Measurements from ENCODE around the gene DDX5. TPM values are rescaled to one million over a fixed set of nuclear protein-coding genes. Genes with fewer than 3 reads are reported as not detected.

DDX5 gene
- total RNA-seq, 1 experiment from 2014 or later = 798 TPM

GRCh38 chr17:64488301-64488700 is 17.8 kb downstream of the DDX5 start:
- ChIA-PET RAD21 (ENCODE audit: low non-redundant PET in 1 of 2, low total read pairs in 2 of 2, uncharacterized antibody in 2 of 2, unreplicated experiment in 2 of 2) (no interaction called here), POLR2A (interaction anchor here (1.1 kb wide), 1 partner anchor 18 kb away, joined by 4 read pairs; the partner anchor contains the start of gene CEP95), CTCF (interaction anchor here (0.7 kb wide), 1 partner anchor 68 kb away, joined by 3 read pairs; no protein-coding TSS in a partner anchor)
- Histone ChIP-seq H3K4me1 (ENCODE audit: control insufficient read depth in 1 of 2, insufficient read depth in 2 of 2, low read length in 2 of 2) (no peaks in the 10 kb centered on the region), H3K9me2 (ENCODE audit: insufficient read depth) (no peaks in the 10 kb centered on the region), H3K36me3 (ENCODE audit: control insufficient read depth in 1 of 2, insufficient read depth in 2 of 2, low read length in 2 of 2) (peaks cover 51 to 63% of the 10 kb centered on the region in 2 experiments), H2AFZ (ENCODE audit: low read depth, low read length, poor library complexity, severe bottlenecking) (no peak overlapping the region), H3K27me3 (ENCODE audit: insufficient read depth, low read length) (no peaks in the 10 kb centered on the region), H4K20me1 (ENCODE audit: insufficient read depth) (no peaks in the 10 kb centered on the region), H3K27ac (ENCODE audit: low read depth, low read length) (no peak overlapping the region), H3K9ac (ENCODE audit: low read length) (no peak overlapping the region), H3K4me2 (ENCODE audit: low read length) (no peak overlapping the region), H3K9me3 (ENCODE audit: control insufficient read depth in 1 of 2, insufficient read depth in 1 of 2, low read depth in 1 of 2, low read length in 2 of 2) (no peaks in the 10 kb centered on the region), H3K4me3 (replicated peaks in 1 of 2; ENCODE audit: low read depth in 1 of 2, low read length in 2 of 2) (no peak overlapping the region), H3K79me2 (ENCODE audit: insufficient read depth, low read length) (peaks cover 27% of the 10 kb centered on the region)
- TF ChIP-seq ZFX (IDR thresholded peaks at IDR 0.05) = no peak
- TF ChIP-seq ZBTB33 (IDR thresholded peaks at IDR 0.05; ENCODE audit: extremely low read depth, insufficient replicate concordance, low read length) = no peak
- no peak for DNase-seq (ENCODE audit: low read depth, low spot score)
- intact Hi-C loops (cut with micrococcal nuclease) = no loop called here
- no peak for ATAC-seq
- BruUV-seq (replicated peaks) = no TSS peak

DNA sequence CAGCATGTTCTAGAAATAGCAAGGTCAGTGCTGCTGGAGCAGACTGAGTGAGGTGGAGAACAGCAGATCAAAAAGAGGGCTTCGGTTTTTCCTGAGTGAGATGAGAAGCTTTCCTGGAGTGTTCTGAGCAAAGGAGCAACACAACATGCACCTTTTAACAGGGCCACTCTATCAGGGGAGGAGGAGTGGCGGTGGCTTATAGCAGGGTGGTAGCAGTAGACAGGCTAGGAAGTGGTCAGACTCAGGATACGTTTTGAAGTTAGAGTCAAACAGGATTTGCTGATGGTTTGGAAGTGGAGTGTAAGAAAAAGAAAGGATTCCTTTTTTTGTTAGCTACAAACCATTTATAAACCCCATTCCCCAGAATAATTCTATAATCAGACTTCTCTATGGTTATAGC is 21.7 kb downstream of the DDX5 start:
- no peaks in the 10 kb centered on the region for H3K9me3 ChIP-seq (ENCODE audit: control insufficient read depth in 1 of 2, insufficient read depth in 1 of 2, low read depth in 1 of 2, low read length in 2 of 2)
- H3K79me2 ChIP-seq (ENCODE audit: insufficient read depth, low read length) = no peaks in the 10 kb centered on the region
- no peaks in the 10 kb centered on the region for H3K4me1 ChIP-seq (ENCODE audit: control insufficient read depth in 1 of 2, insufficient read depth in 2 of 2, low read length in 2 of 2)
- no peak overlapping the region for H3K27ac ChIP-seq (ENCODE audit: low read depth, low read length)
- TF ChIP-seq POLR2AphosphoS5 (IDR thresholded peaks at IDR 0.05; ENCODE audit: low read depth, low read length) (no peak), CTCF (IDR thresholded peaks at IDR 0.05 in 2 of 3, conservative IDR thresholded peaks at IDR 0.05 in 1 of 3; ENCODE audit: borderline replicate concordance in 1 of 3, insufficient read depth in 1 of 3, low read depth in 2 of 3, low read length in 2 of 3) (no peak), EGR1 (IDR thresholded peaks at IDR 0.05; ENCODE audit: low read depth) (no peak), FOSL1 (IDR thresholded peaks at IDR 0.05; ENCODE audit: low read depth) (no peak), SRF (IDR thresholded peaks at IDR 0.05; ENCODE audit: low read depth) (no peak), RAD21 (IDR thresholded peaks at IDR 0.05; ENCODE audit: low read depth) (no peak), CEBPB (IDR thresholded peaks at IDR 0.05; ENCODE audit: low read depth) (no peak)
- TF ChIP-seq, protein P1, sequence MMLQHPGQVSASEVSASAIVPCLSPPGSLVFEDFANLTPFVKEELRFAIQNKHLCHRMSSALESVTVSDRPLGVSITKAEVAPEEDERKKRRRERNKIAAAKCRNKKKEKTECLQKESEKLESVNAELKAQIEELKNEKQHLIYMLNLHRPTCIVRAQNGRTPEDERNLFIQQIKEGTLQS (IDR thresholded peaks at IDR 0.05) = no peak
- H3K4me3 ChIP-seq (replicated peaks in 1 of 2; ENCODE audit: low read depth in 1 of 2, low read length in 2 of 2) = no peak overlapping the region
- 0 out of 2 replicates have a peak, but pooled peaks cover 4% of the 10 kb centered on the region for H4K20me1 ChIP-seq (ENCODE audit: insufficient read depth)
- POLR2A ChIA-PET = interaction anchor here (1.3 to 2.6 kb wide), 2 partner anchors 12 to 21 kb away, joined by 3 to 7 read pairs; partner anchors contain the start of gene POLG2
- BruUV-seq (replicated peaks) = no TSS peak
- peaks cover 43 to 63% of the 10 kb centered on the region in 2 experiments for H3K36me3 ChIP-seq (ENCODE audit: control insufficient read depth in 1 of 2, insufficient read depth in 2 of 2, low read length in 2 of 2)
- H3K27me3 ChIP-seq (ENCODE audit: insufficient read depth, low read length) = no peaks in the 10 kb centered on the region
- DNase-seq (ENCODE audit: low read depth, low spot score) (no peak), ATAC-seq (no peak)
- H2AFZ ChIP-seq (ENCODE audit: low read depth, low read length, poor library complexity, severe bottlenecking) = no peak overlapping the region
- H3K9me2 ChIP-seq (ENCODE audit: insufficient read depth) = no peaks in the 10 kb centered on the region
- CTCF ChIA-PET = no interaction called here
- RAD21 ChIA-PET (ENCODE audit: low non-redundant PET in 1 of 2, low total read pairs in 2 of 2, uncharacterized antibody in 2 of 2, unreplicated experiment in 2 of 2) = no interaction called here
- H3K4me2 ChIP-seq (ENCODE audit: low read length) = no peak overlapping the region
- intact Hi-C loops (cut with micrococcal nuclease) = no loop called here
- H3K9ac ChIP-seq (ENCODE audit: low read length) = no peak overlapping the region
